Astrocyte (in vitro differentiated cells and primary cell): ENCODE results near the gene CLCNKA.

Source experiments
- EZH2 ChIP-seq: IDR thresholded peaks from 2 replicates; pipeline ENCODE4 v1.6.1; 2012; ENCODE audit warnings: mild to moderate bottlenecking, low read length, inconsistent platforms; ENCODE audit not compliant: insufficient read depth
- TF ChIP-seq, protein P1 (sequence below): IDR thresholded peaks from 2 replicates; pipeline ENCODE4 v1.5.1; 2011; ENCODE audit warnings: low read depth, mild to moderate bottlenecking, inconsistent platforms, low read length, moderate library complexity; ENCODE audit not compliant: insufficient read depth

DNA sequence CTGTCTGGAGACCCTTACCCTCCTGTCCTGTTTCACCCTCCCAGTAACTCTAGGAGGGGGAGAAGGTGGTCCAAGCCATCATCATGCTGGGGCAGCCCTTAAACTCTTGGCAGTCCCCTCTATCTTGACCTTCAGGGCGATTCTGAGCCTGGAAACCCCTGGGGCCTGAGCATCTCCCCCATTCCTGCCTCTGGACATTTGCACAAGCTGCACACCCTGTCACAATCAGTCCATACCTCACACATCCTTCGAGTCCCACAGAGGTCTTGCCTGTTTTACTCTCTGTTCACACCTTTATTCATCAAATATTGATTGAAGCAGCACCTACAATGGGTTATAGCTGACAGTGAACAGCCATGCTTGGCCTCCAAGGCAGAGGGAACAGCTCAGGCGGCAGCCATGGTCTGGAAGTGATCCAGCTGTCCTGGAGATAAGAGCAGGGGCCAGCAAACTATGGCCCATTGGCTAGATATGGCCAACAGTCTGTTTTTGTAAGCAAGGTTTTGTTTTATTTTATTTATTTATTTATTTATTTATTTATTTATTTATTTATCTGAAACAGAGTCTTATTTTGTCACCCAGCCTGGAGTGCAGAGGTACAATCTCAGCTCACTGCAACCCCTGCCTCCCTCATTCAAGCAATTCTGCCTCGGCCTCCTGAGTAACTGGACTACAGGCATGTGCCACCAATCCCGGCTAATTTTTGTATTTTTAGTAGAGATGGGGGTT, 58.8 kb downstream of the CLCNKA start:
- TF ChIP-seq, protein P1, sequence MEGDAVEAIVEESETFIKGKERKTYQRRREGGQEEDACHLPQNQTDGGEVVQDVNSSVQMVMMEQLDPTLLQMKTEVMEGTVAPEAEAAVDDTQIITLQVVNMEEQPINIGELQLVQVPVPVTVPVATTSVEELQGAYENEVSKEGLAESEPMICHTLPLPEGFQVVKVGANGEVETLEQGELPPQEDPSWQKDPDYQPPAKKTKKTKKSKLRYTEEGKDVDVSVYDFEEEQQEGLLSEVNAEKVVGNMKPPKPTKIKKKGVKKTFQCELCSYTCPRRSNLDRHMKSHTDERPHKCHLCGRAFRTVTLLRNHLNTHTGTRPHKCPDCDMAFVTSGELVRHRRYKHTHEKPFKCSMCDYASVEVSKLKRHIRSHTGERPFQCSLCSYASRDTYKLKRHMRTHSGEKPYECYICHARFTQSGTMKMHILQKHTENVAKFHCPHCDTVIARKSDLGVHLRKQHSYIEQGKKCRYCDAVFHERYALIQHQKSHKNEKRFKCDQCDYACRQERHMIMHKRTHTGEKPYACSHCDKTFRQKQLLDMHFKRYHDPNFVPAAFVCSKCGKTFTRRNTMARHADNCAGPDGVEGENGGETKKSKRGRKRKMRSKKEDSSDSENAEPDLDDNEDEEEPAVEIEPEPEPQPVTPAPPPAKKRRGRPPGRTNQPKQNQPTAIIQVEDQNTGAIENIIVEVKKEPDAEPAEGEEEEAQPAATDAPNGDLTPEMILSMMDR = no peak
- no peak for TF ChIP-seq EZH2
